A549 (cell line): ENCODE measurements around the gene NFIA. TPM values are rescaled to one million over a fixed set of nuclear protein-coding genes. Genes with fewer than 3 reads are reported as not detected.

Experiments
- ATAC-seq, 2 experiments: fragments of 200-7000 bp in 1 of 2; fragments of >200 bp in 1 of 2; cut with Nextera tagmentation in 1 of 2; cut with Tn5 transposase in 1 of 2; 3 replicates each; pipeline versions ENCODE4 v1.8.0 to v1.9.1; 2018 to 2020; ENCODE audit warnings: mild to moderate bottlenecking in 1 of 2, moderate library complexity in 1 of 2
- CTCF ChIA-PET: fragments of 300-600 bp; sonication (Branson Sonifier 250); formaldehyde crosslinking; extraction: SDS; loops from one replicate; lab custom pipeline; 2021; ENCODE audit warnings: antibody characterized with exemption, inconsistent platforms; lab: Yijun Ruan, JAX
- POLR2A ChIA-PET: fragments of 350-600 bp; formaldehyde crosslinking; extraction: SDS; loops from one replicate; lab custom pipeline; 2021; ENCODE audit warnings: antibody characterized with exemption, inconsistent platforms; lab: Yijun Ruan, JAX
- DNase-seq, 2 experiments: peaks; one replicate each; pipeline versions ENCODE4 v3.0.0 to v3.0.0-alpha.2; 2011 to 2016; ENCODE audit warnings: low read depth in 1 of 2, low spot score in 1 of 2
- FAIRE-seq: peaks from 2 replicates; lab custom pipeline; 2011; peaks lifted over from hg19 to GRCh38; lab: Jason Lieb, UNC
- H3K27ac ChIP-seq, 2 experiments: fragments of >200 bp; sonication (Bioruptor Twin); formaldehyde crosslinking; 3 replicates each; pipeline ENCODE4 v1.5.1; 2016 to 2017
- H3K4me1 ChIP-seq: fragments of >200 bp; sonication (Bioruptor Twin); formaldehyde crosslinking; 3 replicates; pipeline ENCODE4 v1.6.1; 2016
- H3K4me2 ChIP-seq: fragments of >200 bp; sonication (Bioruptor Twin); formaldehyde crosslinking; 3 replicates; pipeline ENCODE4 v1.6.1; 2016
- H3K4me3 ChIP-seq: fragments of >200 bp; sonication (Bioruptor Twin); formaldehyde crosslinking; 3 replicates; pipeline ENCODE4 v1.5.1; 2016
- H3K9me3 ChIP-seq: fragments of >200 bp; sonication (Bioruptor Twin); formaldehyde crosslinking; 3 replicates; pipeline ENCODE4 v1.6.1; 2016
- BCL3 ChIP-seq: fragments of >200 bp; sonication (Bioruptor Twin); formaldehyde crosslinking; IDR thresholded peaks from 3 replicates; pipeline ENCODE4 v1.6.1; 2016
- BHLHE40 ChIP-seq: IDR thresholded peaks from 2 replicates; pipeline ENCODE4 v1.6.1; 2012; ENCODE audit warnings: low read depth, low read length, inconsistent platforms
- CEBPB ChIP-seq, 2 experiments: fragments of >200 bp in 1 of 2; sonication (Bioruptor Twin) in 1 of 2; formaldehyde crosslinking in 1 of 2; IDR thresholded peaks; 2 replicates each; pipeline ENCODE4 v1.6.1; 2012 to 2016
- EHMT2 ChIP-seq: fragments of 200-600 bp; sonication (generic); IDR thresholded peaks from 2 replicates; pipeline ENCODE4 v1.6.1; 2016; ENCODE audit warnings: antibody characterized with exemption, low read depth, mild to moderate bottlenecking, moderate library complexity
- FOSB ChIP-seq: fragments of 250-450 bp; sonication (Bioruptor Pico); IDR thresholded peaks from 2 replicates; pipeline ENCODE4 v1.5.0; 2020; ENCODE audit warnings: mild to moderate bottlenecking, moderate library complexity
- FOXS1 ChIP-seq: fragments of 250-450 bp; sonication (Bioruptor Pico); IDR thresholded peaks from 2 replicates; pipeline ENCODE4 v1.5.0; 2020; ENCODE audit warnings: mild to moderate bottlenecking, moderate library complexity
- GATA3 ChIP-seq: IDR thresholded peaks from 2 replicates; pipeline ENCODE4 v1.6.1; 2012; ENCODE audit warnings: borderline replicate concordance
- HES2 ChIP-seq: fragments of >200 bp; sonication (Bioruptor Twin); formaldehyde crosslinking; IDR thresholded peaks from 2 replicates; pipeline ENCODE4 v1.6.1; 2016
- HEYL ChIP-seq: fragments of 250-450 bp; sonication (Bioruptor Pico); IDR thresholded peaks from 2 replicates; pipeline ENCODE4 v1.8.0; 2021; ENCODE audit warnings: mild to moderate bottlenecking, moderate library complexity
- HOXB5 ChIP-seq: fragments of 250-450 bp; sonication (Bioruptor Pico); IDR thresholded peaks from 2 replicates; pipeline ENCODE4 v1.5.0; 2020; ENCODE audit warnings: mild to moderate bottlenecking, moderate library complexity
- JUN ChIP-seq, 2 experiments: fragments of >200 bp; sonication (Bioruptor Twin); formaldehyde crosslinking; IDR thresholded peaks; 2 replicates in 1 of 2; 3 replicates in 1 of 2; pipeline ENCODE4 v1.6.1; 2016 to 2017
- MAFK ChIP-seq: fragments of 450-650 bp; IDR thresholded peaks from 2 replicates; pipeline ENCODE4 v1.6.1; 2014; ENCODE audit not compliant: partially characterized antibody
- MAZ ChIP-seq: fragments of 150-350 bp; IDR thresholded peaks from 2 replicates; pipeline ENCODE4 v1.6.1; 2014; ENCODE audit warnings: antibody characterized with exemption, low read depth, low read length, borderline replicate concordance
- MYC ChIP-seq: IDR thresholded peaks from 2 replicates; pipeline ENCODE4 v1.6.1; 2012; ENCODE audit warnings: mild to moderate bottlenecking, inconsistent platforms, low read length, improper control_type of control experiment, borderline replicate concordance
- NFE2L2 ChIP-seq: fragments of 150-350 bp; conservative IDR thresholded peaks from 2 replicates; pipeline ENCODE4 v1.6.1; 2014; ENCODE audit warnings: low read length
- NPAS2 ChIP-seq: fragments of 250-450 bp; sonication (Bioruptor Pico); IDR thresholded peaks from 2 replicates; pipeline ENCODE4 v1.8.0; 2022; ENCODE audit warnings: mild to moderate bottlenecking, moderate library complexity, borderline replicate concordance
- NR3C1 ChIP-seq: fragments of >200 bp; sonication (Bioruptor Twin); formaldehyde crosslinking; IDR thresholded peaks from 3 replicates; pipeline ENCODE4 v1.6.1; 2017
- POLR2AphosphoS2 ChIP-seq: conservative IDR thresholded peaks from 2 replicates; pipeline ENCODE4 v1.6.1; 2012; ENCODE audit warnings: low read length, improper control_type of control experiment, inconsistent platforms
- RAD21 ChIP-seq, 2 experiments: fragments of >200 bp in 1 of 2; sonication (Bioruptor Twin) in 1 of 2; formaldehyde crosslinking in 1 of 2; IDR thresholded peaks in 1 of 2; conservative IDR thresholded peaks in 1 of 2; 2 replicates in 1 of 2; 3 replicates in 1 of 2; pipeline ENCODE4 v1.6.1; 2012 to 2018; ENCODE audit warnings: inconsistent platforms in 1 of 2
- ZFP36 ChIP-seq: fragments of 450-650 bp; IDR thresholded peaks from 2 replicates; pipeline ENCODE4 v1.6.1; 2014; ENCODE audit warnings: borderline replicate concordance; ENCODE audit not compliant: partially characterized antibody
- ZSCAN20 ChIP-seq: fragments of 250-450 bp; sonication (Bioruptor Pico); IDR thresholded peaks from 2 replicates; pipeline ENCODE4 v1.8.0; 2022; ENCODE audit warnings: mild to moderate bottlenecking, moderate library complexity
- WGBS: methylation state at CpG from one replicate; pipeline ENCODE4 v1.1.6; 2017; ENCODE audit errors: missing lambda C conversion rate; 5-methylcytosine and 5-hydroxymethylcytosine counted together
- polyA plus RNA-seq, 4 experiments: library from polyadenylated mRNA; depleted of rRNA in 3 of 4; stranded (reverse); fragments of >200 nt; fragmentation: RNase III in 1 of 4; extraction: RNeasy Plus Mini Kit Qiagen cat#74134 plus additional on column Dnase treatment in 1 of 4; gene quantifications; 2 replicates in 3 of 4; 3 replicates in 1 of 4; pipeline ENCODE4 v1.2.3, GENCODE V29; 2011 to 2017

The NFIA gene
- polyA plus RNA-seq, 2 of the 4 experiments (the other 2 are of a cell fraction) = 6.5 to 25.8 TPM

GRCh38 chr1:61109910-61110309 lies 27.5 kb downstream of the NFIA start (continued):
- TF ChIP-seq HES2 (no peak), NPAS2 (CRISPR knock-in tag) (no peak), CEBPB (IDR thresholded peaks at IDR 0.05) (no peak), FOXS1 (CRISPR knock-in tag) (no peak)

- Histone ChIP-seq H3K4me2 (no peak overlapping the region), H3K27ac (no peak overlapping the region), H3K4me3 (no peak overlapping the region), H3K9me3 (peaks cover 4% of the 10 kb centered on the region; the same call in 1 of the 3 replicates), H3K4me1 (peaks cover 16% of the 10 kb centered on the region)
- CTCF ChIA-PET = interaction anchor here (0.6 to 0.7 kb wide), 2 partner anchors 13 to 343 kb away, joined by 3 read pairs; no protein-coding TSS in a partner anchor
- POLR2A ChIA-PET = interaction anchor here (0.6 kb wide), 1 partner anchor 28 kb away, joined by 3 read pairs; the partner anchor contains the start of gene NFIA
- FAIRE-seq (no peak), DNase-seq (no peak), ATAC-seq (no peak)
- no peak for TF ChIP-seq BCL3
- TF ChIP-seq NFE2L2 = no peak
- peak; percentile 17 for TF ChIP-seq MAFK
- 67% methylated on average over 1 of the region's 1 CpG for WGBS
Observed at GRCh38 chr1:61110554-61110953, 28.2 kb downstream of the NFIA start.

- TF ChIP-seq EHMT2 (no peak), ZSCAN20 (no peak), FOSB (CRISPR knock-in tag) (no peak), NPAS2 (CRISPR knock-in tag) (no peak), RAD21 (conservative IDR thresholded peaks at IDR 0.05 in 1 of 2, IDR thresholded peaks at IDR 0.05 in 1 of 2) (no peak), HOXB5 (CRISPR knock-in tag) (no peak), FOXS1 (CRISPR knock-in tag) (no peak)
- no peak overlapping the region for H3K4me3 ChIP-seq
- ChIA-PET CTCF (interaction anchor here (0.7 kb wide), 1 partner anchor 14 kb away, joined by 3 read pairs; no protein-coding TSS in a partner anchor), POLR2A (interaction anchor here (0.6 kb wide), 1 partner anchor 29 kb away, joined by 3 read pairs; the partner anchor contains the start of gene NFIA)
- no peak overlapping the region for H3K4me2 ChIP-seq
- no peak overlapping the region for H3K27ac ChIP-seq
- DNase-seq (no peak), ATAC-seq (no peak), FAIRE-seq (no peak)
- peaks cover 4% of the 10 kb centered on the region; the same call in 1 of the 3 replicates for H3K9me3 ChIP-seq
- WGBS = 83% methylated on average over 3 of the region's 3 CpGs
- H3K4me1 ChIP-seq = peaks cover 23% of the 10 kb centered on the region
Observed at GRCh38 chr1:61111084-61112004, 29.0 kb downstream of the NFIA start.

GRCh38 chr1:61114178-61114870 lies 32.0 kb downstream of the NFIA start:
- FAIRE-seq (no peak), DNase-seq (no peak), ATAC-seq (no peak)
- 62% methylated on average over 3 of the region's 3 CpGs for WGBS
- H3K9me3 ChIP-seq = no peaks in the 10 kb centered on the region
- POLR2A ChIA-PET = no interaction called here
- CTCF ChIA-PET = no interaction called here
- H3K4me1 ChIP-seq = peaks cover 50% of the 10 kb centered on the region
- H3K4me2 ChIP-seq = peak overlapping the region; percentile 9; the same call in 2 of the 3 replicates
- no peak overlapping the region for H3K27ac ChIP-seq
- TF ChIP-seq GATA3 (no peak), POLR2AphosphoS2 (no peak), ZFP36 (no peak), MYC (no peak), JUN (IDR thresholded peaks at IDR 0.05) (no peak), BHLHE40 (no peak), HEYL (CRISPR knock-in tag) (no peak), MAZ (no peak), NR3C1 (no peak), MAFK (no peak)
- TF ChIP-seq, all 56 proteins: peak for 0
- H3K4me3 ChIP-seq = no peak overlapping the region
